ENCODE data around the gene CTNNA1. TPM values are rescaled to one million over a fixed set of nuclear protein-coding genes. Genes with fewer than 3 reads are reported as not detected.

Gene CTNNA1
- total and polyA plus RNA-seq, 4 donors = 115 to 480 (median 302) TPM

- 83 to 95% methylated on average over 2 of the region's 2 CpGs for WGBS, 2 donors
Measured at GRCh38 chr5:138732466-138732865, 20.8 kb upstream of the CTNNA1 start.

GRCh38 chr5:138732933-138733332, 20.3 kb upstream of the CTNNA1 start:
- ATAC-seq (ENCODE audit: insufficient read depth, low FRiP score) = no peak
- DNase-seq = no peak
- H3K27ac ChIP-seq (ENCODE audit: low read depth in 1 of 2, low read length in 1 of 2) = no peak overlapping the region
- no peaks in the 10 kb centered on the region for H3K27me3 ChIP-seq (ENCODE audit: control insufficient read depth in 3 of 3, insufficient read depth in 3 of 3, low read length in 2 of 3)
- H3K4me1 ChIP-seq (ENCODE audit: control insufficient read depth in 5 of 5, insufficient read depth in 5 of 5, low read length in 5 of 5) = no peaks in the 10 kb centered on the region
- no peaks in the 10 kb centered on the region for H3K36me3 ChIP-seq (ENCODE audit: control insufficient read depth in 4 of 4, insufficient read depth in 4 of 4, low read length in 4 of 4)
- WGBS, 2 donors = 93 to 95% methylated on average over 4 of the region's 4 CpGs
- no peak overlapping the region for H3K9ac ChIP-seq (ENCODE audit: insufficient read depth in 1 of 2, low read length in 2 of 2)
- TF ChIP-seq CTCF (IDR thresholded peaks at IDR 0.05; ENCODE audit: control extremely low read depth, extremely low read depth) = no peak
- no peaks in the 10 kb centered on the region for H3K9me3 ChIP-seq (ENCODE audit: control insufficient read depth in 4 of 4, insufficient read depth in 3 of 4, low read length in 3 of 4)
- no peak overlapping the region for H3K4me3 ChIP-seq

More at GRCh38 chr5:138732466-138732865, 20.8 kb upstream of the CTNNA1 start:
- Histone ChIP-seq H3K9me3 (ENCODE audit: control insufficient read depth in 4 of 4, insufficient read depth in 3 of 4, low read length in 3 of 4) (no peaks in the 10 kb centered on the region), H3K4me1 (ENCODE audit: control insufficient read depth in 5 of 5, insufficient read depth in 5 of 5, low read length in 5 of 5) (no peaks in the 10 kb centered on the region), H3K4me3 (no peak overlapping the region), H3K9ac (ENCODE audit: insufficient read depth in 1 of 2, low read length in 2 of 2) (no peak overlapping the region), H3K36me3 (ENCODE audit: control insufficient read depth in 4 of 4, insufficient read depth in 4 of 4, low read length in 4 of 4) (no peaks in the 10 kb centered on the region), H3K27me3 (ENCODE audit: control insufficient read depth in 3 of 3, insufficient read depth in 3 of 3, low read length in 2 of 3) (no peaks in the 10 kb centered on the region), H3K27ac (ENCODE audit: low read depth in 1 of 2, low read length in 1 of 2) (no peak overlapping the region)
- no peak for DNase-seq
- TF ChIP-seq CTCF (IDR thresholded peaks at IDR 0.05; ENCODE audit: control extremely low read depth, extremely low read depth) = no peak
- no peak for ATAC-seq (ENCODE audit: insufficient read depth, low FRiP score)

GRCh38 chr5:138733509-138733908, 19.7 kb upstream of the CTNNA1 start:
- no peak for TF ChIP-seq CTCF (IDR thresholded peaks at IDR 0.05; ENCODE audit: control extremely low read depth, extremely low read depth)
- H3K27me3 ChIP-seq (ENCODE audit: control insufficient read depth in 3 of 3, insufficient read depth in 3 of 3, low read length in 2 of 3) = no peaks in the 10 kb centered on the region
- H3K9ac ChIP-seq (ENCODE audit: insufficient read depth in 1 of 2, low read length in 2 of 2) = no peak overlapping the region
- no peaks in the 10 kb centered on the region for H3K4me1 ChIP-seq (ENCODE audit: control insufficient read depth in 5 of 5, insufficient read depth in 5 of 5, low read length in 5 of 5)
- no peak overlapping the region for H3K27ac ChIP-seq (ENCODE audit: low read depth in 1 of 2, low read length in 1 of 2)
- no peak overlapping the region for H3K4me3 ChIP-seq
- 77 to 92% methylated on average over 2 of the region's 2 CpGs for WGBS, 2 donors
- no peaks in the 10 kb centered on the region for H3K36me3 ChIP-seq (ENCODE audit: control insufficient read depth in 4 of 4, insufficient read depth in 4 of 4, low read length in 4 of 4)
- DNase-seq (no peak), ATAC-seq (ENCODE audit: insufficient read depth, low FRiP score) (no peak)
- no peaks in the 10 kb centered on the region for H3K9me3 ChIP-seq (ENCODE audit: control insufficient read depth in 4 of 4, insufficient read depth in 3 of 4, low read length in 3 of 4)

- 94 to 96% methylated on average over 5 of the region's 5 CpGs for WGBS, 2 donors
Measured at GRCh38 chr5:138736293-138736692, 16.9 kb upstream of the CTNNA1 start.

More at GRCh38 chr5:138736293-138736692, 16.9 kb upstream of the CTNNA1 start:
- H3K27me3 ChIP-seq (ENCODE audit: control insufficient read depth in 3 of 3, insufficient read depth in 3 of 3, low read length in 2 of 3) = no peaks in the 10 kb centered on the region
- H3K4me3 ChIP-seq = no peak overlapping the region
- no peak for TF ChIP-seq CTCF (IDR thresholded peaks at IDR 0.05; ENCODE audit: control extremely low read depth, extremely low read depth)
- DNase-seq (no peak), ATAC-seq (ENCODE audit: insufficient read depth, low FRiP score) (no peak)
- H3K36me3 ChIP-seq (ENCODE audit: control insufficient read depth in 4 of 4, insufficient read depth in 4 of 4, low read length in 4 of 4) = no peaks in the 10 kb centered on the region
- H3K9me3 ChIP-seq (ENCODE audit: control insufficient read depth in 4 of 4, insufficient read depth in 3 of 4, low read length in 3 of 4) = no peaks in the 10 kb centered on the region
- H3K4me1 ChIP-seq (ENCODE audit: control insufficient read depth in 5 of 5, insufficient read depth in 5 of 5, low read length in 5 of 5) = peaks cover 0 to 2% (median 0%) of the 10 kb centered on the region in 5 donors
- no peak overlapping the region for H3K9ac ChIP-seq (ENCODE audit: insufficient read depth in 1 of 2, low read length in 2 of 2)
- H3K27ac ChIP-seq (ENCODE audit: low read depth in 1 of 2, low read length in 1 of 2) = no peak overlapping the region

Measured in lung (tissue), 12 donors.